ENCODE measurements around the gene SLC25A17.

SLC25A17 gene

GRCh38 chr22:40819599-40820140, 524 bp upstream of the SLC25A17 start:
- Histone ChIP-seq H3K36me3 (replicated peaks in 1 of 2; ENCODE audit: control insufficient read depth in 2 of 2, insufficient read depth in 2 of 2, low read length in 2 of 2) (peaks cover 0 to 33% of the 10 kb centered on the region in 2 donors), H2BK120ac (ENCODE audit: low read depth, low read length) (no peak overlapping the region), H4K8ac (ENCODE audit: low read depth, low read length) (no peak overlapping the region), H3K27ac (replicated peaks; ENCODE audit: low read length) (peak overlapping the region; percentile 44), H3K14ac (ENCODE audit: low read length) (no peak overlapping the region), H3K79me1 (ENCODE audit: low read depth, low read length) (peaks cover 4% of the 10 kb centered on the region), H2AK5ac (ENCODE audit: low read depth, low read length) (no peak overlapping the region), H3K27me3 (ENCODE audit: control insufficient read depth in 3 of 3, insufficient read depth in 3 of 3, low read depth in 1 of 3, low read length in 3 of 3) (no peaks in the 10 kb centered on the region), H3K23ac (ENCODE audit: low read depth, low read length, poor library complexity) (no peak overlapping the region), H3K4ac (ENCODE audit: low read length) (no peak overlapping the region), H3K18ac (ENCODE audit: low read length) (no peak overlapping the region), H3K4me3 (ENCODE audit: low read length in 2 of 2) (peak overlapping the region; percentile 47 to 95), H4K91ac (ENCODE audit: low read depth, low read length, poor library complexity) (no peak overlapping the region), H2AFZ (ENCODE audit: low read length) (peak overlapping the region; percentile 98), H2BK12ac (ENCODE audit: low read length) (no peak overlapping the region), H3K4me2 (ENCODE audit: insufficient read depth, low read length, poor library complexity, severe bottlenecking) (peak overlapping the region; percentile 54), H3K9me3 (replicated peaks in 1 of 2; ENCODE audit: control insufficient read depth in 2 of 2, insufficient read depth in 1 of 2, low read depth in 1 of 2, low read length in 2 of 2) (no peaks in the 10 kb centered on the region), H3K4me1 (ENCODE audit: control insufficient read depth in 2 of 2, insufficient read depth in 1 of 2, low read depth in 1 of 2, low read length in 2 of 2) (peaks cover 0 to 3% of the 10 kb centered on the region in 2 donors), H2BK5ac (ENCODE audit: low read length) (no peak overlapping the region), H3K9ac (ENCODE audit: low read depth, low read length, poor library complexity) (no peak overlapping the region), H2BK15ac (ENCODE audit: low read length) (no peak overlapping the region)
- no peak for DNase-seq (ENCODE audit: low spot score)
- WGBS, 2 donors (ENCODE audit: extremely low coverage in 2 of 2, insufficient read length in 2 of 2, insufficient replicate concordance in 1 of 2) = no CpG with 5 or more reads among the region's 4 CpGs

DNA sequence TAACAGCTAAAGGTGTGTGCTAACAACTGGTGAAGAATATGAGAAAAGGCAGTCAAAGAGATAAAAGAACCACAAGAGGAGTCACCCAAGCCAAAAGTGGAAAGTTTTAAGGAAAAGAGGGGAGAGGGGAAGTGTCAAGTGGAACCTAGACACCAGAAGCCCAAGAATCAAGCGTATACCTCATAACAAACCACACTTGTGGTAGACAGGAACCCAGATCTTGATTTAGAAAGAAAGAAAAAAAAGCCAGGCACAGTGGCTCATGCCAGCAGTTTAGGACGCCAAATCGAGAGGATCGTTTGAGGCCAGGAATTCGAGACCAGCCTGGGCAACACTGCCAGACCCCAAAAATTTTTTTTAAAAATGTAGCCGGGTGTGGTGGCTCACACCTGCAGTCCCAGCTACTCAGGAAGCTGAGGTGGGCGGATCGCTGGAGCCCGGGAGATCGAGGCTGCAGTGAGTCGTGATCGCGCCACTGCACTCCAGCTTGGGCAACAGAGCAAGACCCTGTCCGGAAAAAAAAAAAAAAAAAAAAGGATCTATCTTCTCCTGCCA, 877 bp downstream of the SLC25A17 start:
- Histone ChIP-seq H3K27me3 (ENCODE audit: control insufficient read depth in 3 of 3, insufficient read depth in 3 of 3, low read depth in 1 of 3, low read length in 3 of 3) (no peaks in the 10 kb centered on the region), H2AK5ac (ENCODE audit: low read depth, low read length) (peak overlapping the region; percentile 53), H3K18ac (ENCODE audit: low read length) (no peak overlapping the region), H3K36me3 (replicated peaks in 1 of 2; ENCODE audit: control insufficient read depth in 2 of 2, insufficient read depth in 2 of 2, low read length in 2 of 2) (peaks cover 0 to 22% of the 10 kb centered on the region in 2 donors), H3K14ac (ENCODE audit: low read length) (no peak overlapping the region), H2BK120ac (ENCODE audit: low read depth, low read length) (no peak overlapping the region), H3K9ac (ENCODE audit: low read depth, low read length, poor library complexity) (no peak overlapping the region), H4K8ac (ENCODE audit: low read depth, low read length) (no peak overlapping the region), H3K4me3 (ENCODE audit: low read length in 2 of 2) (peak overlapping the region; percentile 93 to 95), H2BK12ac (ENCODE audit: low read length) (no peak overlapping the region), H4K91ac (ENCODE audit: low read depth, low read length, poor library complexity) (no peak overlapping the region), H3K27ac (replicated peaks; ENCODE audit: low read length) (no peak overlapping the region), H2AFZ (ENCODE audit: low read length) (peak overlapping the region; percentile 98), H3K79me1 (ENCODE audit: low read depth, low read length) (peaks cover 4% of the 10 kb centered on the region), H3K4me2 (ENCODE audit: insufficient read depth, low read length, poor library complexity, severe bottlenecking) (peak overlapping the region; percentile 94), H3K9me3 (replicated peaks in 1 of 2; ENCODE audit: control insufficient read depth in 2 of 2, insufficient read depth in 1 of 2, low read depth in 1 of 2, low read length in 2 of 2) (no peaks in the 10 kb centered on the region), H3K23ac (ENCODE audit: low read depth, low read length, poor library complexity) (no peak overlapping the region), H3K4ac (ENCODE audit: low read length) (no peak overlapping the region), H3K4me1 (ENCODE audit: control insufficient read depth in 2 of 2, insufficient read depth in 1 of 2, low read depth in 1 of 2, low read length in 2 of 2) (peaks cover 0 to 3% of the 10 kb centered on the region in 2 donors), H2BK5ac (ENCODE audit: low read length) (no peak overlapping the region), H2BK15ac (ENCODE audit: low read length) (no peak overlapping the region)
- WGBS, 2 donors (ENCODE audit: extremely low coverage in 2 of 2, insufficient read length in 2 of 2, insufficient replicate concordance in 1 of 2) = no CpG with 5 or more reads among the region's 14 CpGs
- DNase-seq (ENCODE audit: low spot score) = no peak

DNA sequence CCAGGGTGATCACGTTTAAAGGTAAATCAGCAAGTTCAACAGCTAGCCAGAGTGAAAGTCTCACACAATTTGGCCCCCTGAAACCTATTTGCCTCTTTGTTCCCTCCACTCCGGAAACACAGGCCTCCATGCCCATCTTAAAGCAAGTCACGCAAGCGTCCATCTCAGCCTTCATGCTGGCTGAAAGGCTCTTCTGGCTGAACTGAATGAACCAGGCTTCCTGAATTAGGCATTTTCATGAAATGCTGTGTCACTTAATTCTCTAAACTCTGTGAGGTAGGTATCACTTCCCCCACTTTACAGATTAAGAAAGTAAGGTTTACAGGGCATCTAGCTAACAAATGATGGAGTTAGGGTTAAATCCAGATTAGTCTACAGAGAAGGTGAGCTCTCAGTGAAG, 1.4 kb downstream of the SLC25A17 start:
- Histone ChIP-seq H2BK5ac (ENCODE audit: low read length) (no peak overlapping the region), H3K14ac (ENCODE audit: low read length) (no peak overlapping the region), H4K8ac (ENCODE audit: low read depth, low read length) (no peak overlapping the region), H3K4me3 (ENCODE audit: low read length in 2 of 2) (peak overlapping the region in 1 of 2 donors; percentile 95), H3K36me3 (replicated peaks in 1 of 2; ENCODE audit: control insufficient read depth in 2 of 2, insufficient read depth in 2 of 2, low read length in 2 of 2) (peaks cover 0 to 22% of the 10 kb centered on the region in 2 donors), H3K27me3 (ENCODE audit: control insufficient read depth in 3 of 3, insufficient read depth in 3 of 3, low read depth in 1 of 3, low read length in 3 of 3) (no peaks in the 10 kb centered on the region), H3K4me2 (ENCODE audit: insufficient read depth, low read length, poor library complexity, severe bottlenecking) (no peak overlapping the region), H3K4me1 (ENCODE audit: control insufficient read depth in 2 of 2, insufficient read depth in 1 of 2, low read depth in 1 of 2, low read length in 2 of 2) (peaks cover 0 to 3% of the 10 kb centered on the region in 2 donors), H3K79me1 (ENCODE audit: low read depth, low read length) (peaks cover 4% of the 10 kb centered on the region), H2BK15ac (ENCODE audit: low read length) (no peak overlapping the region), H2BK12ac (ENCODE audit: low read length) (no peak overlapping the region), H3K9me3 (replicated peaks in 1 of 2; ENCODE audit: control insufficient read depth in 2 of 2, insufficient read depth in 1 of 2, low read depth in 1 of 2, low read length in 2 of 2) (no peaks in the 10 kb centered on the region), H3K18ac (ENCODE audit: low read length) (no peak overlapping the region), H2AK5ac (ENCODE audit: low read depth, low read length) (no peak overlapping the region), H3K9ac (ENCODE audit: low read depth, low read length, poor library complexity) (no peak overlapping the region), H4K91ac (ENCODE audit: low read depth, low read length, poor library complexity) (no peak overlapping the region), H3K4ac (ENCODE audit: low read length) (no peak overlapping the region), H2BK120ac (ENCODE audit: low read depth, low read length) (no peak overlapping the region), H3K27ac (replicated peaks; ENCODE audit: low read length) (no peak overlapping the region), H2AFZ (ENCODE audit: low read length) (no peak overlapping the region), H3K23ac (ENCODE audit: low read depth, low read length, poor library complexity) (no peak overlapping the region)
- WGBS, 2 donors (ENCODE audit: extremely low coverage in 2 of 2, insufficient read length in 2 of 2, insufficient replicate concordance in 1 of 2) = no CpG with 5 or more reads among the region's 4 CpGs
- DNase-seq (ENCODE audit: low spot score) = no peak

- Histone ChIP-seq H2BK120ac (ENCODE audit: low read depth, low read length) (no peak overlapping the region), H3K4me3 (ENCODE audit: low read length in 2 of 2) (no peak overlapping the region), H3K18ac (ENCODE audit: low read length) (no peak overlapping the region), H3K9me3 (replicated peaks in 1 of 2; ENCODE audit: control insufficient read depth in 2 of 2, insufficient read depth in 1 of 2, low read depth in 1 of 2, low read length in 2 of 2) (no peaks in the 10 kb centered on the region), H3K14ac (ENCODE audit: low read length) (no peak overlapping the region), H3K79me1 (ENCODE audit: low read depth, low read length) (peaks cover 3% of the 10 kb centered on the region), H3K4me1 (ENCODE audit: control insufficient read depth in 2 of 2, insufficient read depth in 1 of 2, low read depth in 1 of 2, low read length in 2 of 2) (peaks cover 0 to 2% of the 10 kb centered on the region in 2 donors), H2BK5ac (ENCODE audit: low read length) (no peak overlapping the region), H3K27ac (replicated peaks; ENCODE audit: low read length) (no peak overlapping the region), H2AK5ac (ENCODE audit: low read depth, low read length) (no peak overlapping the region), H3K27me3 (ENCODE audit: control insufficient read depth in 3 of 3, insufficient read depth in 3 of 3, low read depth in 1 of 3, low read length in 3 of 3) (no peaks in the 10 kb centered on the region), H3K9ac (ENCODE audit: low read depth, low read length, poor library complexity) (no peak overlapping the region), H3K4ac (ENCODE audit: low read length) (no peak overlapping the region), H3K23ac (ENCODE audit: low read depth, low read length, poor library complexity) (no peak overlapping the region), H2BK15ac (ENCODE audit: low read length) (no peak overlapping the region), H4K91ac (ENCODE audit: low read depth, low read length, poor library complexity) (no peak overlapping the region), H3K36me3 (replicated peaks in 1 of 2; ENCODE audit: control insufficient read depth in 2 of 2, insufficient read depth in 2 of 2, low read length in 2 of 2) (peaks cover 0 to 20% of the 10 kb centered on the region in 2 donors), H3K4me2 (ENCODE audit: insufficient read depth, low read length, poor library complexity, severe bottlenecking) (no peak overlapping the region), H2AFZ (ENCODE audit: low read length) (no peak overlapping the region), H2BK12ac (ENCODE audit: low read length) (no peak overlapping the region), H4K8ac (ENCODE audit: low read depth, low read length) (no peak overlapping the region)
- DNase-seq (ENCODE audit: low spot score) = no peak
Observed at GRCh38 chr22:40813912-40814315, 5.2 kb downstream of the SLC25A17 start.

Data from neuronal stem cell (in vitro differentiated cells).